UCSD-AML1 (cell line): ENCODE data around the gene MAP3K1.
"Not testable (repeated sequence)": the region's sequence is repeated elsewhere in the genome, so short reads cannot be mapped to it uniquely, and the experiment has no call there.

Experiments
- DNase-seq: peaks from one replicate; lab custom pipeline; 2025; ENCODE audit not compliant: unreplicated experiment; lab: John Stamatoyannopoulos, UW

MAP3K1 gene

DNA sequence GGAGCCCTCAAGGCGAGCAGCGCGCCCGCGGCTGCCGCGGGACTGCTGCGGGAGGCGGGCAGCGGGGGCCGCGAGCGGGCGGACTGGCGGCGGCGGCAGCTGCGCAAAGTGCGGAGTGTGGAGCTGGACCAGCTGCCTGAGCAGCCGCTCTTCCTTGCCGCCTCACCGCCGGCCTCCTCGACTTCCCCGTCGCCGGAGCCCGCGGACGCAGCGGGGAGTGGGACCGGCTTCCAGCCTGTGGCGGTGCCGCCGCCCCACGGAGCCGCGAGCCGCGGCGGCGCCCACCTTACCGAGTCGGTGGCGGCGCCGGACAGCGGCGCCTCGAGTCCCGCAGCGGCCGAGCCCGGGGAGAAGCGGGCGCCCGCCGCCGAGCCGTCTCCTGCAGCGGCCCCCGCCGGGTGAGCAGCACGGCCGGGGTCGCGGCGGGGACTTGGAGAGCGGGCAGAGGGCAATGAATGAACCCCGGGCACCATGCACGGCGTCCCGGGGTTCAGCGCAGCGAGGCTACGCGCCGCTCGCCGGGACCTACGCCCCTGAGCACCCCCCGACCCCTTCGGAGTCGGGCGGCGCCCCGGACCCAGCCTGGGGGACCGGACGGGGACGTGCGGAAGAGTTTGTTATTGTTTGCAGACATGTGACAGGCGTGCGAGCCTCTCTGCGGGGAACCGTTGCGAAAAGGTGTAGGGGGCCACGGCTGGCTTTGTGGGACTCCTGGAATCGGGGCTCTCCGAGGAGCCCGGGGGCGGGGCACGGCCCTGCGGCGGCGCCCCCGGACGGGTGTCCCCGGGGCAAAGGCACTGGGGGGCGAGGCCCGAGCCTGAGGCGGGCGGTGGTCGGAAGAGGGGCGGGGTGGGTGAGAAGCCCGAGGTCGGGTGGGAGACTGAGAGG, 553 bp downstream of the MAP3K1 start:
- peak; percentile 69 for DNase-seq

DNA sequence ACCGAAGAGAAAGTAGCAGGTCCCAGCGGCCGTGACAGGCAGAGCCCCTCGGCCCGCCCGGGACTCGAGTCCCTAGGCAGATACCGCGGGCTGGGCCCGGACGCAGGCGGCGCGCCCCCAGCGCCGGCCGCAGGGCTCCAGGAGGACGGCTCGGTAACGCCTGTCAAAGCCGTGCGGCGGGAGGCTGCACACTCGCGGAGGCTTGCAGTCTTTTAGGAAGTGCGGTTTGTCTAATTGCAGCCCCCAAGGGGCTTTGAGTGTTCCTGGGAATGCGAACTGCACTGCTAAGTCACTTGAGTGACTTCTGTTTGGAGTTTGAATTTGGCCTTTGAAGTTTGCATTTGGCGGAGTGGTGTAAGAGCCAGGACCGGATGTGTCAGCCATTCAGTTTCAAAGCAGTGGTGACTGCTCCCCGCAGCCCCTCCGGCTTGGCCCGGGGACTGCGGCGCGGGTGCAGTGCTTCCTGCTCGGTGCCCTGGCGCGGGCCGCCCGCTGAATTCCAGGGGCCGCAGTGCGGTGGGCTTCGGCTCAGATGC, 1.3 kb downstream of the MAP3K1 start:
- peak; percentile 82 for DNase-seq

DNA sequence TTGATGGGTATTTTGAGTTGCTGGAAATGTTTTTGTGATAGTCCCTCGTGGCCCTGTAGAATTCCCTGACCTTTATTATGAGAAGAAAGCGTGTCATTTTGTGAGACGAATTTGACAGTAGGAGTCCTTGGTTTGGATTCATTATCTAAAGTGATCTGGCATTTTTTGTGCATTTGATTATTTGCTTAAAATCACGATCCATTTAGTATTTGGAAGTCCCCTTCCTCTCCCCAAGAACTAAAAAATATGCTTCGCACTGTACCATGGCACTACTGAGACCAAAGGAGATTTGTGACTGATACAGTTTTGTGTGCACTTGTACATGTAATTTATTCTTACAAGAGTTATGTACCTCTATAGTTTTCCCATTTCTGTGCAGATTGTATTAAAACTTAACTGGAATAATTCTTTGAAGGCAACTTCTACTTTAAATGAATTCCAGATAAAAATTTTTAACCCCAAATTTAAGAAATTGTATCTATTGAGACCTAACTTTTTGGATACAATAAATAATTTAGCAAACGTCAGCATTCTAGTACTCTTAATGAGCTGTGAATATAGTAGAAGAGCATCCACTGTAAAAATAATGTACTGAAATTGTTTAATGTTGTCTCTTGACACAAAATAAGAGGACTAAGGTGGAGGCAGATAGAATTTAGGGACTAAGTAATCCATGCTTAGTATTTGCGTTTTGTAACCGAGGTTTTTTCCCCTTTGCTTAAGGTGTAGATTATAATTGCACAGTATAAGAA, 2.1 kb downstream of the MAP3K1 start:
- DNase-seq = no peak

DNA sequence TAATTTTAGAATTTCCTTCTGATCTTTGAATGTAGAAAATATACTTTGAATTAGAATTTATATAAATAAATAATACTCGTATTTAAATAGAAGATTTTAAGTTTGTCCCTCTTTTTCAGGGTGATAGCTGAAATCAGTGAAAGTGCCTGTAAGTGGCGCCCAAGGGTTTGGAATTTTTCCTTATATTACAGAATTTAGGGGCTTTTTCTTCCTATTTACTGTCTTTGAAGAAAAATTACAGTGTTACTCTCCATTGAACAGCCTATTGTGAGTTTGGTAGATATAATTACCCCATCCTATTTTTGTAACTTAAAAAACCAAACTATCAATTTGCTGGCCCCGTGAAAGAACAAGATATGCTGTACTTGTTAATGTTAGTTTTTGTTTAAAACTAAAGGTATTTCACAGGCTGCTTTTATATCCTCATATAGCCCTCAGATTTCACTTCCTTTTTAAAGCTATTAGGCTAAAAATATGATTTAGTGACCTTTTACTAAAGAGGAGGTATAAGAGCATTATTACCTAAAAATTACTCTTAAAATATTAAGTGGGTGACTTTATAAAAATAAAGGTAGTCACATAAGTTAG, 3.2 kb downstream of the MAP3K1 start:
- no peak for DNase-seq

- DNase-seq = no peak
Observed at GRCh38 chr5:56819060-56819881, 3.9 kb downstream of the MAP3K1 start.

- not testable (repeated sequence) for DNase-seq
Observed at GRCh38 chr5:56821868-56822267, 6.5 kb downstream of the MAP3K1 start.

- no peak for DNase-seq
Observed at GRCh38 chr5:56822981-56823380, 7.6 kb downstream of the MAP3K1 start.

- no peak for DNase-seq
Observed at GRCh38 chr5:56824019-56824418, 8.7 kb downstream of the MAP3K1 start.

- DNase-seq = no peak
Observed at GRCh38 chr5:56825222-56825824, 10.0 kb downstream of the MAP3K1 start.

- no peak for DNase-seq
Observed at GRCh38 chr5:56827049-56827448, 11.7 kb downstream of the MAP3K1 start.

DNA sequence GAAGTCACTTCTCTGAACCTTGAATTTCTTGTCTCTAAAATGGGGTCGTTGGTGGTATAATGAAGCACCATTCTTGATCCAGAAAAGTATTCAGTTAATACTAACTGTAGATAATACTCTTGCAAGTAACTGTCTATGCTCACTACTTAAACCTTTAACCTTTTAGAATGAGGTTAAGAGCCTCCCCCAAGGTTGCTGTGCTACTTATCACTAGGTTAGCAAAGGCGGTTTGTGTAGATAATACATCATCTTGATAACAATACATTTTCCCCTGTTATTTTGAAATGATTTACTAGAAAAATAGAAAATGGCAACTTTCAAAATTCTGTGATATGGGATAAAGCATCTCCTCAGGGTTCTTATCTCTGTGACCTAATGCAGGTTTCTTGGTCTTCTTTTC, 12.6 kb downstream of the MAP3K1 start:
- DNase-seq = no peak

- DNase-seq = no peak
Observed at GRCh38 chr5:56829137-56829908, 14.0 kb downstream of the MAP3K1 start.

DNA sequence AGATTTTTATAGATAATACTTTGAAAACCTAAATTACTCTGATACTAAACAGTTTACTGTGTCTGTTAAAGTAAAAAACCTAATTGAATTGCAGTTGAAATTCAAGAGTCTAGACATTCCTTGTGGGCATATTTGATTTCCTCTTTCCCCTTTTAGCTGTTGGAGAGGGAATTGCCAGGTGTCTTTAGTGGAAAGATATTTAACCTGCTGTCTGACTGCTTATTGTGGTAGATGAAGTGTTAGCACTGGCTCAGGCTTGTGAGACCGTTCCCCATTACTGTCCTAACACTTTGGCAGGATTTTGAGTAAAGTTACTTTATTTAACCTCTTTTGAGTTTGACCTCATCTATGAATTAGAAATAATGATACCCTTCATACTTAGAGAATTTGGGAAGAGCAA, 16.4 kb downstream of the MAP3K1 start:
- DNase-seq = no peak

DNA sequence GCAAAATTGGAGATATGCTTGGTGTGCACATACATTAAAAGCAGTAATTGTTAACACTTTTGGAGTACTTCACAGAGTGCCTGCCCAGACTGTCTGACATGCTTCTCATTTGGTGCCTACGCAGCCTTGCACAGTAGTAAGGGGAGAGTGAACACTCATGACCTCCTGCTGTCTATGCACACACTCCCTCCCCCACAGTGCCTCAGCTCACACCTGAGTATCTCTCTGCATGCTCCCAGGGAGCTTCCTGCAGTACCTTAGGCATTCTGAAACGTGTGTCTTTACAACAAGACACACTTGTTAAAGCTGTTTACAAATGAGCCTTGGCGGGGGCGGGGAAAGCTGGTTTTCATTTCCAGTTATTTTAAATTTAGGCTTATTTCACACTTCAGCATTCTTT, 18.0 kb downstream of the MAP3K1 start:
- no peak for DNase-seq

- no peak for DNase-seq
Observed at GRCh38 chr5:56837381-56837780, 22.0 kb downstream of the MAP3K1 start.

DNA sequence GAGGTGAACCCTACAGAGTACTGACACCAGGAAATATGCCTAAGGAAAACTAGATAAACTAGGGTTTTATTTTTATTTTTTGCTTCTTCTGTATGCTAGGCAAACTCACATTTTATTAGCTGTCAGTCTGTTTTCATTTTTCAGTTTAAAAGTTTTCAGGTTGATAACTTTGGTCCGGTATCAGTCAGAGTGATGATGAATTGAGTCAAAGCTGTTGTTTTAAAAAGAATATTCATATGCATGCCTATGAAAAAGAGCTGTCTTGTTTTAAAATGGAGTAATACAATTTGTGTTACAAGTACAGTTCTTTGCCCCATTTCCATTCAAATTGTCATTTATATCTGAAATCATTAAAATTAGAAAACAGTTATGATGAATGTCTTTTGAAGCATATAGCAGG, 22.6 kb downstream of the MAP3K1 start:
- no peak for DNase-seq

DNA sequence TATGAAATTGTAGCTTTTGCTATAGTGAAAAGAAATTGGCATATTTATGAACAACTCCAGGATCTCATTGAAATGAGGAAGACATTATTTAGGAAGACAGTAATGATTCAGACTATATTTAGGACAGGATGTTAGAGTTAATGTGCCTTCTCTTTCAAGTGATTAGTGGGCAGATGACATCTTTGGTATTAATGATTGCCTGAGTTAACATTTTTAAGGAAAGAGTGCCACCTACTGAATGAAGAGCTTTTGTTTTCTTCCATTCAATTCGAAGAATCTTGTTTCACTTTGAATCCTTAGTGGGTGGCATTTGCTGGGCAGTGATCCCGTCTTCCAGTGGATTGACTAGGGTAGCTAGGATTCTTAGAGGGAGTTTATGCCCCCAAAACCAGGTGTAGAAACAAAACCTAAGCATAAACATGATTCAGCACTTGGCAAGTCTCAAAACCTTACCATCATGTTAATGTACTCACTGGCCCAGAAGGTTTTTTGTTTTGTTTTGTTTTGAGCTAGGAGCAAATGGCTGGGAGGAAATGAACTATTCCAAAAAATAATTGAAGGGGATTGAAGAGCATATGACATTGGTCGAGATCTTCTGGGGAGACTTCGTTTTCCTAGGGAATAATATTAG, 23.2 kb downstream of the MAP3K1 start:
- no peak for DNase-seq

DNA sequence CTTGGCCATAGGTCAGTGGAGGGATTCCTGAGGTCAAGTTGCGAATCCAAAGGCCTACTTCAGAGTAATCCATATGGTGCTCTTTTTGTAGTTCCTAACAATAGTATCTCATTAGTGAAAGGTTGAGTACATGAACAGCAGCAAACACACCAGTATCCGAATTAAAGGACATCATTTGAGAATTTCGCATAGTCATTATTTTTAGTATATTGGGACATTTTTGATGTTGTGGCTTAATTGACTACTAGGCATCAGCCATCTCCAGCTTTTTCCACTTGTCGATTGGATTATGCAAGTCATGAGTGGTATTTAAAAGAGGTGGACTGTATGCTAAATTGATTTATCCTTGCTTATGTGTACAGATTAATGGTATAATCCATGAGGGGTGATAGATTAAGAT, 23.7 kb downstream of the MAP3K1 start:
- no peak for DNase-seq

- DNase-seq = no peak
Observed at GRCh38 chr5:56840597-56840996, 25.2 kb downstream of the MAP3K1 start.
